AG04449 (cell line): ENCODE results near the gene C10orf95.

ENCODE experiments used
- CTCF ChIA-PET: fragments of 350-600 bp; formaldehyde crosslinking; extraction: SDS; loops from one replicate; lab custom pipeline; 2021; ENCODE audit warnings: antibody characterized with exemption; lab: Yijun Ruan, JAX
- POLR2A ChIA-PET: fragments of 400-600, 350-600 bp; formaldehyde crosslinking; extraction: SDS; loops from one replicate; lab custom pipeline; 2020; ENCODE audit warnings: antibody characterized with exemption, inconsistent platforms; lab: Yijun Ruan, JAX
- DNase-seq: peaks from one replicate; pipeline ENCODE4 v3.0.0-alpha.2; 2010; ENCODE audit warnings: low read depth, low spot score
- H3K4me3 ChIP-seq: 2 replicates; pipeline ENCODE4 v1.5.1; 2011; ENCODE audit warnings: low read depth, mild to moderate bottlenecking, control low read depth, low read length
- TF ChIP-seq, protein P1 (sequence below): IDR thresholded peaks from one replicate; pipeline ENCODE4 v1.5.1; 2011; ENCODE audit warnings: mild to moderate bottlenecking, moderate library complexity, low read length, control low read depth, inconsistent platforms; ENCODE audit not compliant: insufficient read depth; ENCODE audit errors: missing control alignments

Gene C10orf95

GRCh38 chr10:102444851-102445250 lies 6.5 kb downstream of the C10orf95 start:
- ChIA-PET POLR2A (no interaction called here), CTCF (no interaction called here)
- TF ChIP-seq, protein P1, sequence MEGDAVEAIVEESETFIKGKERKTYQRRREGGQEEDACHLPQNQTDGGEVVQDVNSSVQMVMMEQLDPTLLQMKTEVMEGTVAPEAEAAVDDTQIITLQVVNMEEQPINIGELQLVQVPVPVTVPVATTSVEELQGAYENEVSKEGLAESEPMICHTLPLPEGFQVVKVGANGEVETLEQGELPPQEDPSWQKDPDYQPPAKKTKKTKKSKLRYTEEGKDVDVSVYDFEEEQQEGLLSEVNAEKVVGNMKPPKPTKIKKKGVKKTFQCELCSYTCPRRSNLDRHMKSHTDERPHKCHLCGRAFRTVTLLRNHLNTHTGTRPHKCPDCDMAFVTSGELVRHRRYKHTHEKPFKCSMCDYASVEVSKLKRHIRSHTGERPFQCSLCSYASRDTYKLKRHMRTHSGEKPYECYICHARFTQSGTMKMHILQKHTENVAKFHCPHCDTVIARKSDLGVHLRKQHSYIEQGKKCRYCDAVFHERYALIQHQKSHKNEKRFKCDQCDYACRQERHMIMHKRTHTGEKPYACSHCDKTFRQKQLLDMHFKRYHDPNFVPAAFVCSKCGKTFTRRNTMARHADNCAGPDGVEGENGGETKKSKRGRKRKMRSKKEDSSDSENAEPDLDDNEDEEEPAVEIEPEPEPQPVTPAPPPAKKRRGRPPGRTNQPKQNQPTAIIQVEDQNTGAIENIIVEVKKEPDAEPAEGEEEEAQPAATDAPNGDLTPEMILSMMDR = no peak

DNA sequence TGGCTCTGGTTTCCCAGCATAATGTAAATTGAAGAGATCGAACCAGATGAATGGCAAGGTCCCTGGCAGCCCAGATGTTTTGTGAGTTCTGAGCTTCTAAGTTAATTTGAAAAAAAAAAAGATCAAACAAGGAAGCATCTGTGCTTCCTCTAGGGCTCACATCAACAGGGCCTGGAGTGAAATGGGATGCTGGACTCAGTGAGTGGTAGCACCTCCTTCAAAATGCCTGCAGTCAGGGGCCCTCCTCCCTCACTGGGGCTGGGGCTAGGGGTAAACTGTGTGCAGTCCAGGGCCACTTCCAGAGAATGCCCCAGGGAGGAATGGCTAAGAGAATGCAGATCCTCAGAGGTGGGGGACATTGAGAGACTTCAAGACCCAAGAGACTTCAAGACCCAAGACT lies 13.0 kb downstream of the C10orf95 start:
- ChIA-PET CTCF (interaction anchor here (2.9 kb wide), 1 partner anchor 15 kb away, joined by 9 read pairs; no protein-coding TSS in a partner anchor), POLR2A (no interaction called here)
- H3K4me3 ChIP-seq = no peak overlapping the region
- DNase-seq = no peak
- TF ChIP-seq, protein P1 = no peak

More at GRCh38 chr10:102444851-102445250, 6.5 kb downstream of the C10orf95 start:
- H3K4me3 ChIP-seq = no peak overlapping the region
- DNase-seq = no peak

DNA sequence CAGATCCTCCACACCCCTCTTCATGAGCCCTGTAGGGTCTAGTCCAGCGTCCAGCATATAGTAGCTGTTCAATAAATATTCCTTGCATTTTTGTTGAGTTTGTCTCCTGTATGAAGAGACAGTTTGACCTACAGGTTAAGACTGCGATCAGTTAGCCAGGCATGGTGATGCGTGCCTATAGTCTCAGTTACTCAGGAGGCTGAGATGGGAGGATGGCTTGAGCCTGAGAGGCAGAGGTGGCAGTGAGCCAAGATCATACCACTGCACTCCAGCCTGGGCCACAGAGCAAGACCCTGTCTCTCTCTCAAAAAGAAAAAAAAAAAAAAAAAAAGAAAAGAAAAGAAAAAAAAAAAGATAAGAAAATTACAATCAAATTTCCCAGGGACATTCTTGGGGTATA lies 13.8 kb downstream of the C10orf95 start:
- TF ChIP-seq, protein P1 = no peak
- no peak for DNase-seq
- CTCF ChIA-PET = interaction anchor here (1.4 to 2.9 kb wide), 2 partner anchors 14 to 16 kb away, joined by 7 to 9 read pairs; no protein-coding TSS in a partner anchor
- POLR2A ChIA-PET = no interaction called here
- no peak overlapping the region for H3K4me3 ChIP-seq

DNA sequence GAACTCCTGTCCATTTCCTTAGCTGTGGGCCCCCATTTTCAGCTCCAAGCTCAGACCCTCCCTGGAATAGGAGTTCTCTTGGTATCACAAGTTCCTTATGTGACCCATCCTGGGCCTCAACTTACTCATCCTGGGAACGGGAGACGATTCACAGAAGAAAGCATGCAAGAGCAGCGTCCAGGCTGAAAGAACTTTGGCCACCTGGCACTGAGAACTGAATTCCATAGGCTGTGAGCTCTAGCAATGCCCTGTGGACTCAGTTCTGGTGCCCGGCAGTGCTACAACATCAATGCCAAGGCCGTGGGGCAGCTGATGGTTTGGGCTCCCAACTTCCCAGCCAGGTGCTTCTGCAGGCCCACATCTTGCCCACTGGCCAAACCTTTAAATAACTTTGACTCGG lies 15.0 kb downstream of the C10orf95 start:
- CTCF ChIA-PET = interaction anchor here (0.9 to 2.9 kb wide), 4 partner anchors 13 to 147 kb away, joined by 4 to 9 read pairs (median 6); no protein-coding TSS in a partner anchor
- TF ChIP-seq, protein P1 = no peak
- DNase-seq = no peak
- no peak overlapping the region for H3K4me3 ChIP-seq
- POLR2A ChIA-PET = no interaction called here

- no peak for DNase-seq
- CTCF ChIA-PET = interaction anchor here (0.7 to 4.6 kb wide), 11 partner anchors 12 to 206 kb away, joined by 3 to 48 read pairs (median 5); partner anchors contain the start of gene FBXL15
- TF ChIP-seq, protein P1 = no peak
- POLR2A ChIA-PET = no interaction called here
- H3K4me3 ChIP-seq = peak overlapping the region; percentile 40
Observed at GRCh38 chr10:102435529-102436233, 15.7 kb downstream of the C10orf95 start.

DNA sequence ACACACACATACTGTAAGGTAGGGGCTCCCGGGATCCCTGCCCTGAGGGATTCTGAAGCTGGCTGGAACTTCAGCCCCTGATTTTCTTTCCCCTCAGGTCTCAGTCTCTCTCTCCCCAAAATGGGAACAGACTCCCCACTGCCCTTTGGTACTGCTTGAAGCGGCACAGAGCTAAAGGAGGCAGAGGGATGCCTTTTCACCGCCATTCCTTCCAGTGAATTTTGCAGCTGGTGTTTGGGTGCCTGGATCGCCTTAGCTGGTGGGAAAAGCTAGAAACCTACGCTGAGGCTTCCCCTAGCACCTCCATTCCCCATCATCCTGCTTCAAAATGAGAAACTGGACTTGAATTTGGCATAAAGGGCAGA lies 16.2 kb downstream of the C10orf95 start:
- TF ChIP-seq, protein P1 = no peak
- CTCF ChIA-PET = interaction anchor here (0.7 to 4.6 kb wide), 8 partner anchors 12 to 205 kb away, joined by 3 to 48 read pairs (median 4); partner anchors contain the start of gene FBXL15
- no peak overlapping the region for H3K4me3 ChIP-seq
- DNase-seq = no peak
- POLR2A ChIA-PET = interaction anchor here (0.6 to 0.8 kb wide), 3 partner anchors 15 to 21 kb away, joined by 3 to 4 read pairs (median 3); partner anchors contain the start of gene FBXL15
